HepG2 (cell line): Measurements from ENCODE around the gene BRK1. TPM values are rescaled to one million over a fixed set of nuclear protein-coding genes. Genes with fewer than 3 reads are reported as not detected.

Experiments
- ATAC-seq: fragments of 200-7000 bp; cut with Tn5 transposase; 3 replicates; pipeline ENCODE4 v1.9.1; 2020; ENCODE audit warnings: mild to moderate bottlenecking, moderate library complexity
- BruUV-seq: library from RNA; stranded (reverse); fragments of 400-500 nt; replicated peaks from 2 replicates; lab custom pipeline; 2021; lab: Mats Ljungman, UMichigan
- CTCF ChIA-PET: fragments of 300-600 bp; formaldehyde crosslinking; extraction: SDS; loops from one replicate; lab custom pipeline; 2021; ENCODE audit warnings: low total read pairs, inconsistent platforms, low intra/inter-chr PET ratio; lab: Yijun Ruan, JAX
- POLR2A ChIA-PET: fragments of 350-600 bp; sonication (Branson Sonifier 250); formaldehyde crosslinking; loops from one replicate; lab custom pipeline; 2020; ENCODE audit warnings: antibody characterized with exemption, inconsistent platforms; lab: Yijun Ruan, JAX
- DNase-seq: peaks from one replicate; pipeline ENCODE4 v3.0.0-alpha.2; 2015; ENCODE audit warnings: low spot score
- FAIRE-seq: peaks from 3 replicates; lab custom pipeline; 2011; peaks lifted over from hg19 to GRCh38; lab: Jason Lieb, UNC
- H2AFZ ChIP-seq: one replicate; pipeline ENCODE4 v1.6.1; 2011; ENCODE audit warnings: low read length, inconsistent platforms
- H3K27ac ChIP-seq: fragments of 300-600 bp; 3 replicates; pipeline ENCODE4 v1.8.0; 2011; ENCODE audit warnings: mixed run types, mild to moderate bottlenecking, mixed read lengths, low read length, inconsistent platforms; ENCODE audit not compliant: insufficient read depth; ENCODE audit errors: extremely low read length
- H3K27me3 ChIP-seq, 2 experiments: fragments of 200-600 bp in 1 of 2; 2 replicates in 1 of 2; 3 replicates in 1 of 2; pipeline versions ENCODE4 v1.6.0 to v1.8.0; 2011; ENCODE audit warnings: low read length in 2 of 2, mild to moderate bottlenecking in 2 of 2, moderate library complexity in 2 of 2, inconsistent platforms in 1 of 2; ENCODE audit not compliant: insufficient read depth in 2 of 2, control insufficient read depth in 1 of 2
- H3K36me3 ChIP-seq, 2 experiments: fragments of 200-600 bp in 1 of 2; replicated peaks in 1 of 2; 2 replicates in 1 of 2; 3 replicates in 1 of 2; pipeline versions ENCODE4 v1.5.1 to v1.8.0; 2011; ENCODE audit warnings: low read length in 2 of 2, inconsistent platforms in 1 of 2; ENCODE audit not compliant: insufficient read depth in 2 of 2, control insufficient read depth in 1 of 2
- H3K4me1 ChIP-seq: 2 replicates; pipeline ENCODE4 v1.5.1; 2012; ENCODE audit warnings: low read length, inconsistent platforms; ENCODE audit not compliant: insufficient read depth
- H3K4me2 ChIP-seq: 2 replicates; pipeline ENCODE4 v1.6.0; 2011; ENCODE audit warnings: low read depth, low read length, inconsistent platforms
- H3K4me3 ChIP-seq, 3 experiments: fragments of 200-600 bp in 1 of 3; sonication (generic), shearing (Covaris generic) in 1 of 3; replicated peaks in 1 of 3; 2 replicates each; pipeline ENCODE4 v1.5.1; 2011 to 2016; ENCODE audit warnings: low read length in 3 of 3, inconsistent platforms in 2 of 3, low read depth in 2 of 3, mild to moderate bottlenecking in 2 of 3, control low read depth in 1 of 3, mixed read lengths in 1 of 3; ENCODE audit not compliant: insufficient read depth in 1 of 3
- H3K79me2 ChIP-seq: one replicate; pipeline ENCODE4 v1.6.1; 2011; ENCODE audit warnings: low read length, inconsistent platforms; ENCODE audit not compliant: insufficient read depth
- H3K9ac ChIP-seq: 2 replicates; pipeline ENCODE4 v1.6.0; 2011; ENCODE audit warnings: mild to moderate bottlenecking, low read depth, low read length, inconsistent platforms; ENCODE audit not compliant: insufficient read depth
- H3K9me3 ChIP-seq: 2 replicates; pipeline ENCODE4 v1.5.1; 2012; ENCODE audit warnings: mild to moderate bottlenecking, low read length
- H4K20me1 ChIP-seq: 2 replicates; pipeline ENCODE4 v1.6.0; 2011; ENCODE audit warnings: inconsistent platforms, mild to moderate bottlenecking, low read length, moderate library complexity; ENCODE audit not compliant: insufficient read depth
- CHCHD3 ChIP-seq: sonication (generic); formaldehyde crosslinking; IDR thresholded peaks from 2 replicates; pipeline ENCODE4 v1.8.0; 2022; ENCODE audit warnings: mild to moderate bottlenecking, missing genetic modification reagents, moderate library complexity
- GABPA ChIP-seq, 2 experiments: IDR thresholded peaks; 2 replicates each; pipeline ENCODE4 v1.6.1; 2011 to 2016; ENCODE audit warnings: low read depth in 2 of 2, low read length in 1 of 2, missing biosample characterization in 1 of 2, missing genetic modification characterization in 1 of 2
- GFI1 ChIP-seq: sonication (generic); formaldehyde crosslinking; IDR thresholded peaks from 2 replicates; pipeline ENCODE4 v1.5.0; 2020; ENCODE audit warnings: missing genetic modification reagents, mild to moderate bottlenecking, borderline replicate concordance
- MTF1 ChIP-seq: sonication (generic); formaldehyde crosslinking; IDR thresholded peaks from 2 replicates; pipeline ENCODE4 v1.5.0; 2020; ENCODE audit warnings: missing genetic modification reagents
- MYC ChIP-seq: sonication (generic); formaldehyde crosslinking; IDR thresholded peaks from 2 replicates; pipeline ENCODE4 v1.9.0; 2021; ENCODE audit warnings: missing genetic modification reagents, borderline replicate concordance
- REPIN1 ChIP-seq: sonication (generic); formaldehyde crosslinking; IDR thresholded peaks from 2 replicates; pipeline ENCODE4 v1.8.0; 2022; ENCODE audit warnings: missing genetic modification reagents, low read depth, mild to moderate bottlenecking, borderline replicate concordance
- ZHX1 ChIP-seq: sonication (generic); formaldehyde crosslinking; IDR thresholded peaks from 2 replicates; pipeline ENCODE4 v1.8.1; 2022; ENCODE audit warnings: low read depth, mild to moderate bottlenecking, missing genetic modification reagents
- ZNF547 ChIP-seq: sonication (generic); formaldehyde crosslinking; IDR thresholded peaks from 2 replicates; pipeline ENCODE4 v1.5.1; 2020; ENCODE audit warnings: mild to moderate bottlenecking, missing genetic modification reagents
- ZNF639 ChIP-seq: conservative IDR thresholded peaks from 2 replicates; pipeline ENCODE4 v1.6.1; 2018; ENCODE audit warnings: missing genetic modification reagents
- ZNF792 ChIP-seq: IDR thresholded peaks from 2 replicates; pipeline ENCODE4 v1.6.1; 2016
- WGBS: methylation state at CpG from one replicate; pipeline ENCODE4 v1.1.6; 2017; ENCODE audit warnings: low lambda C conversion rate; 5-methylcytosine and 5-hydroxymethylcytosine counted together
- in situ Hi-C: cut with HindIII; loops from 2 replicates; pipeline ENCODE4 v1.10.0; 2017; ENCODE audit warnings: low pct_unique_long_range_greater_than_20kb; ENCODE audit not compliant: extremely low pct_ligation_motif_present
- intact Hi-C: fragments of 100-400 bp; cut with micrococcal nuclease; formaldehyde crosslinking; loops from one replicate; pipeline ENCODE4 v1.10.0; 2022; ENCODE audit not compliant: unreplicated experiment
- polyA plus RNA-seq, 8 experiments: library from polyadenylated mRNA; depleted of rRNA in 3 of 8; stranded (reverse) in 7 of 8; unstranded in 1 of 8; fragments of >200 nt; fragmentation: Illumina TruSeq in 4 of 8; extraction: Trizol in 4 of 8; gene quantifications; 2 replicates each; pipeline versions ENCODE4 v1.2.1 to v1.2.3, GENCODE V29; 2011 to 2016; ENCODE audit warnings: low read depth in 4 of 8, missing spikeins in 1 of 8, mixed read lengths in 1 of 8; ENCODE audit not compliant: insufficient read depth in 1 of 8
- total RNA-seq, 5 experiments: library from RNA; depleted of rRNA; stranded (reverse); fragments of >200 nt; fragmentation: Illumina TruSeq; extraction: Trizol; gene quantifications; 2 replicates each; pipeline ENCODE4 v1.2.3, GENCODE V29; 2016; ENCODE audit warnings: low read depth in 1 of 5

Gene BRK1
- total and polyA plus RNA-seq, 2 of the 13 experiments (the other 11 are each of a cell fraction or from before 2014, with no cell fraction given) = 118 to 155 TPM

- intact Hi-C loops (no loop called here), in situ Hi-C loops (no loop called here)
- WGBS = 99% methylated on average over 4 of the region's 4 CpGs
- Histone ChIP-seq H3K79me2 (no peaks in the 10 kb centered on the region), H3K9me3 (no peaks in the 10 kb centered on the region), H3K27ac (no peak overlapping the region), H3K27me3 (no peaks in the 10 kb centered on the region), H3K36me3 (peaks cover 6 to 60% of the 10 kb centered on the region in 2 experiments), H3K4me3 (no peak overlapping the region), H2AFZ (no peak overlapping the region), H3K9ac (no peak overlapping the region), H3K4me2 (no peak overlapping the region), H4K20me1 (no peaks in the 10 kb centered on the region), H3K4me1 (no peaks in the 10 kb centered on the region)
- POLR2A ChIA-PET = no interaction called here
- FAIRE-seq = no peak
- CTCF ChIA-PET = no interaction called here
- no peak for ATAC-seq
- no TSS peak for BruUV-seq
- no peak for TF ChIP-seq GABPA (IDR thresholded peaks at IDR 0.05; ENCODE audit: low read depth, low read length)
- no peak for TF ChIP-seq GABPA (CRISPR knock-in tag; IDR thresholded peaks at IDR 0.05; ENCODE audit: low read depth)
- TF ChIP-seq CHCHD3 = no peak
- no peak for TF ChIP-seq MYC (CRISPR knock-in tag)
- no peak for TF ChIP-seq ZNF792 (CRISPR knock-in tag)
- no peak for TF ChIP-seq GFI1 (CRISPR knock-in tag)
- no peak for DNase-seq
These were observed 27.2 kb upstream of the BRK1 start for GRCh38 chr3:10088256-10088655.

- BruUV-seq = no TSS peak
- intact Hi-C loops (no loop called here), in situ Hi-C loops (no loop called here)
- no peak for ATAC-seq
- no peak overlapping the region for H3K4me3 ChIP-seq
- CTCF ChIA-PET = no interaction called here
- H4K20me1 ChIP-seq = no peaks in the 10 kb centered on the region
- H3K9ac ChIP-seq = no peak overlapping the region
- no peaks in the 10 kb centered on the region for H3K27me3 ChIP-seq
- TF ChIP-seq ZNF639 = no peak
- TF ChIP-seq ZHX1 (CRISPR knock-in tag) = no peak
- no peak for TF ChIP-seq ZNF547 (CRISPR knock-in tag)
- no peak for TF ChIP-seq MTF1 (CRISPR knock-in tag)
- no peak for TF ChIP-seq REPIN1 (CRISPR knock-in tag)
- H3K36me3 ChIP-seq = peaks cover 10 to 52% of the 10 kb centered on the region in 2 experiments
- no peak for DNase-seq
- H3K4me2 ChIP-seq = no peak overlapping the region
- no peak overlapping the region for H3K27ac ChIP-seq
- H3K9me3 ChIP-seq = no peaks in the 10 kb centered on the region
- WGBS = 97% methylated on average over 6 of the region's 6 CpGs
- POLR2A ChIA-PET = no interaction called here
- no peaks in the 10 kb centered on the region for H3K79me2 ChIP-seq
- no peak for FAIRE-seq
- H2AFZ ChIP-seq = no peak overlapping the region
- no peaks in the 10 kb centered on the region for H3K4me1 ChIP-seq
These were observed 25.3 kb upstream of the BRK1 start for GRCh38 chr3:10090179-10090578.
